Osteoblast (primary cell): Measurements from ENCODE around the gene VPREB3. TPM values are rescaled to one million over a fixed set of nuclear protein-coding genes. Genes with fewer than 3 reads are reported as not detected.

Experiments
- DNase-seq: peaks from one replicate; pipeline ENCODE4 v3.0.0; 2011; ENCODE audit warnings: low spot score, mixed read lengths; ENCODE audit not compliant: insufficient read length; ENCODE audit errors: missing footprints
- H2AFZ ChIP-seq: 2 replicates; pipeline ENCODE4 v1.6.0; 2011; ENCODE audit warnings: mild to moderate bottlenecking, low read length
- H3K27ac ChIP-seq: 2 replicates; pipeline ENCODE4 v1.5.1; 2011; ENCODE audit warnings: mild to moderate bottlenecking, low read depth, low read length, moderate library complexity
- H3K27me3 ChIP-seq: 2 replicates; pipeline ENCODE4 v1.6.0; 2012; ENCODE audit warnings: mild to moderate bottlenecking, control low read depth, inconsistent platforms, low read length, moderate library complexity; ENCODE audit not compliant: insufficient read depth
- H3K36me3 ChIP-seq: 2 replicates; pipeline ENCODE4 v1.5.1; 2011; ENCODE audit warnings: mild to moderate bottlenecking, low read length, control low read depth, moderate library complexity; ENCODE audit not compliant: insufficient read depth
- H3K4me1 ChIP-seq: 2 replicates; pipeline ENCODE4 v1.5.1; 2011; ENCODE audit warnings: mild to moderate bottlenecking, low read length, control low read depth, moderate library complexity; ENCODE audit not compliant: insufficient read depth
- H3K4me2 ChIP-seq: 2 replicates; pipeline ENCODE4 v1.6.0; 2011; ENCODE audit warnings: mild to moderate bottlenecking, low read length; ENCODE audit not compliant: insufficient read depth
- H3K4me3 ChIP-seq: fragments of 200-600 bp; sonication (generic); 3 replicates; pipeline ENCODE4 v1.5.1; 2012; ENCODE audit warnings: mild to moderate bottlenecking, low read length, inconsistent platforms; ENCODE audit not compliant: insufficient read depth
- H3K79me2 ChIP-seq: 2 replicates; pipeline ENCODE4 v1.6.0; 2012; ENCODE audit warnings: mild to moderate bottlenecking, low read length, control low read depth, inconsistent platforms; ENCODE audit not compliant: insufficient read depth
- H3K9me3 ChIP-seq: 2 replicates; pipeline ENCODE4 v1.5.1; 2011; ENCODE audit warnings: low read depth, low read length, control low read depth
- H4K20me1 ChIP-seq: 2 replicates; pipeline ENCODE4 v1.6.0; 2012; ENCODE audit warnings: mild to moderate bottlenecking, low read length, control low read depth; ENCODE audit not compliant: insufficient read depth
- total RNA-seq: library from RNA; depleted of rRNA; stranded (reverse); fragments of >200 nt; gene quantifications from 2 replicates; pipeline ENCODE4 v1.2.3, GENCODE V29; 2012
- TF ChIP-seq, protein P1 (sequence below): IDR thresholded peaks from 2 replicates; pipeline ENCODE4 v1.5.1; 2011; ENCODE audit warnings: mild to moderate bottlenecking, low read depth, low read length, moderate library complexity; ENCODE audit errors: extremely low read depth

The VPREB3 gene
- total RNA-seq, 1 donor = not detected

DNA sequence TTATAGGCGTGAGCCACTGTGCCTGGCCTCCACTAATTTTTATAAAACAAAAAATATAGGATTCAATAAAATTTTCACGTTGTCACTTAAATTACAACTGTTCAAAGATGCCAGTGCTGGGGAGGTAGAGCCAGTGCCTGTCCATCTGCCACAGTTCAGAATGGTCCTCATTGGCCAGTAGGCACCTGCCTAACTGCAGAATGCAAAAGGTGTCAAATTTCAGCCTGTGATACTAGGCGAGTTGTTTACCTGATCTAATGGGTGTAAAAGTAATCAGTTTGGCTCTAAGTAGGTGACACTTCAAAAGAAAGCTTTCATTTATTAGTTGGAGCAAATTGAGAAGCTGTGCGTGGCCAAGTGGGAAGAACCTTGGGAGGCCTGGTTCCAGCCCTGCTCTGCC lies 34.9 kb upstream of the VPREB3 start:
- H3K4me1 ChIP-seq = peaks cover 34% of the 10 kb centered on the region
- H3K27ac ChIP-seq = peak overlapping the region; percentile 18
- no peaks in the 10 kb centered on the region for H3K27me3 ChIP-seq
- TF ChIP-seq, protein P1, sequence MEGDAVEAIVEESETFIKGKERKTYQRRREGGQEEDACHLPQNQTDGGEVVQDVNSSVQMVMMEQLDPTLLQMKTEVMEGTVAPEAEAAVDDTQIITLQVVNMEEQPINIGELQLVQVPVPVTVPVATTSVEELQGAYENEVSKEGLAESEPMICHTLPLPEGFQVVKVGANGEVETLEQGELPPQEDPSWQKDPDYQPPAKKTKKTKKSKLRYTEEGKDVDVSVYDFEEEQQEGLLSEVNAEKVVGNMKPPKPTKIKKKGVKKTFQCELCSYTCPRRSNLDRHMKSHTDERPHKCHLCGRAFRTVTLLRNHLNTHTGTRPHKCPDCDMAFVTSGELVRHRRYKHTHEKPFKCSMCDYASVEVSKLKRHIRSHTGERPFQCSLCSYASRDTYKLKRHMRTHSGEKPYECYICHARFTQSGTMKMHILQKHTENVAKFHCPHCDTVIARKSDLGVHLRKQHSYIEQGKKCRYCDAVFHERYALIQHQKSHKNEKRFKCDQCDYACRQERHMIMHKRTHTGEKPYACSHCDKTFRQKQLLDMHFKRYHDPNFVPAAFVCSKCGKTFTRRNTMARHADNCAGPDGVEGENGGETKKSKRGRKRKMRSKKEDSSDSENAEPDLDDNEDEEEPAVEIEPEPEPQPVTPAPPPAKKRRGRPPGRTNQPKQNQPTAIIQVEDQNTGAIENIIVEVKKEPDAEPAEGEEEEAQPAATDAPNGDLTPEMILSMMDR = no peak
- H2AFZ ChIP-seq = no peak overlapping the region
- no peak overlapping the region for H3K4me3 ChIP-seq
- peaks cover 27% of the 10 kb centered on the region for H3K36me3 ChIP-seq
- DNase-seq = peak; percentile 23
- H3K9me3 ChIP-seq = no peaks in the 10 kb centered on the region
- H4K20me1 ChIP-seq = peaks cover 56% of the 10 kb centered on the region
- H3K79me2 ChIP-seq = peaks cover 65% of the 10 kb centered on the region
- H3K4me2 ChIP-seq = no peak overlapping the region

DNA sequence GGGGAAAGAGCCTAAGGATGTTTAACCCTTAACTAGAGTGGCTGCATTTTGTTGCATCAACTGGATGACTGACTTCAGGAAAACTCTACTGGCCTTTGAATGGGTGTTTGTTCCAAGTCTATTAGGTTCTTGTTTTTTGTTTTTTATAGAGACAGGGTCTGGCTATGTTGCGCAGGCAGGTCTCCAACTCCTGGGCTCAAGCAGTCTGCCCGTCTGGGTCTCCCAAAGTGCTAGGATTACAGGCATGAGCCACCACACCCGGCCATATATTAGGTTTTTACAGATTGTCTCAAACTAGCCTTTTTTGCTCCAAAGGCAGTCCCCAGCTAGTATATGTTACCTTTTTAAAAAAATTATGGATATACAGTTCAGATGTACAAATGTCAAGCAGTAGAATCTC lies 33.7 kb upstream of the VPREB3 start:
- Histone ChIP-seq H3K36me3 (peaks cover 16% of the 10 kb centered on the region), H3K27ac (peak overlapping the region; percentile 94), H3K4me3 (peak overlapping the region; percentile 85), H4K20me1 (peaks cover 50% of the 10 kb centered on the region), H3K9me3 (no peaks in the 10 kb centered on the region), H3K4me2 (peak overlapping the region; percentile 90), H3K27me3 (no peaks in the 10 kb centered on the region), H3K79me2 (peaks cover 59% of the 10 kb centered on the region), H3K4me1 (peaks cover 41% of the 10 kb centered on the region), H2AFZ (no peak overlapping the region)
- DNase-seq = no peak
- TF ChIP-seq, protein P1 = no peak

DNA sequence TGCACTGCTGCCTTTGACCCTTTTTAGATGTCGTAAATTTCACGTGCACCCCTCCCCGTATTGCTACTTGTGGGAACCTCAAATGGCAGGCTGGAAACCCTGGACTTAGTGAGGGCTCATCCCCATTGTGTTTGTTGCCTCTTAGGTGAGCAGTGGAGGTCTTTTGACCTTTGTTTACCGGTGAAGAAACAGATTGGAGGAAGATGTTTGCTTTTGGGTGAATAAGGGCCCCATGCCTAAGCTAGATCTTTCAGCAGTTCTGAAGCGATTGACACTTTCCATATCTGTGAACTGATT lies 33.3 kb upstream of the VPREB3 start:
- Histone ChIP-seq H3K27ac (peak overlapping the region; percentile 94), H4K20me1 (peaks cover 46% of the 10 kb centered on the region), H3K9me3 (no peaks in the 10 kb centered on the region), H3K4me2 (peak overlapping the region; percentile 90), H3K4me1 (peaks cover 41% of the 10 kb centered on the region), H3K27me3 (no peaks in the 10 kb centered on the region), H3K79me2 (peaks cover 55% of the 10 kb centered on the region), H3K36me3 (peaks cover 14% of the 10 kb centered on the region), H2AFZ (peak overlapping the region; percentile 44), H3K4me3 (peak overlapping the region; percentile 85)
- TF ChIP-seq, protein P1 = no peak
- no peak for DNase-seq

DNA sequence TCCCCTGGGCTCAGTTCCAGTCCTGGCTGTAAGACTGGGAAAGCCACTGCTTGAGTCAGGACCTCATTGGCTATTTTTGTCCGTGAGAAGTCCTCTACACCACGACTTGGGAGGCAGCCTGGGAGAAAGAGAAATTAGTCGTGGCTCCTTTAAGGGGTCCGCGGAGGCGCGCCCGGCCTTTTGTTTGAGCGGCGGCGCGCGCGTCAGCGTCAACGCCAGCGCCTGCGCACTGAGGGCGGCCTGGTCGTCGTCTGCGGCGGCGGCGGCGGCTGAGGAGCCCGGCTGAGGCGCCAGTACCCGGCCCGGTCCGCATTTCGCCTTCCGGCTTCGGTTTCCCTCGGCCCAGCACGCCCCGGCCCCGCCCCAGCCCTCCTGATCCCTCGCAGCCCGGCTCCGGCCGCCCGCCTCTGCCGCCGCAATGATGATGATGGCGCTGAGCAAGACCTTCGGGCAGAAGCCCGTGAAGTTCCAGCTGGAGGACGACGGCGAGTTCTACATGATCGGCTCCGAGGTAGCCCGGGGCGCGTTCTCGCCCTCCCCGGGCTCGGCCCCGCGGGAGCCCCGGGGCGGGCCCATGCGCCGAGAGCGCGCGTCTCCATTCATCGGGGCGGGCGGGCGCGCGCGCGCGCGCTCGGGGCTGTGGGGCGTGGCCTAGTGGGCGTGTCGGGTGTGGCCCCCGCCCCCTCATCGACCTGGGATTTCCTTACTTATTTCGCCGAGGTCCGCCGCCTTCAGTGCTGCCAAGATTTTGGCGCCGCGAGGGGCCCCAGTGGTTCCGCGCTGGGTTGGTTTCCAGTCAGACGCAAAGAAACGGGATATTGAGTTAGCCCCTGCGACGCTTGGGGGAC lies 32.8 kb upstream of the VPREB3 start, which contains the start of gene SMARCB1:
SMARCB1 (plus strand) TSS at position 215 of the 848 bp plus-strand sequence; CDS start at position 419, 204 bp downstream.
- peaks cover 8% of the 10 kb centered on the region for H3K36me3 ChIP-seq
- TF ChIP-seq, protein P1 = no peak
- peak within 1 kb of the TSS; percentile 94 for H3K27ac ChIP-seq
- H3K4me1 ChIP-seq = peaks cover 43% of the 10 kb centered on the region
- peak within 1 kb of the TSS; percentile 90 for H2AFZ ChIP-seq
- H3K27me3 ChIP-seq = no peaks in the 10 kb centered on the region
- peak within 1 kb of the TSS; percentile 90 for H3K4me2 ChIP-seq
- H4K20me1 ChIP-seq = peaks cover 41% of the 10 kb centered on the region
- peak; percentile 99 for DNase-seq
- H3K4me3 ChIP-seq = peak within 1 kb of the TSS; percentile 85
- H3K9me3 ChIP-seq = no peaks in the 10 kb centered on the region
- H3K79me2 ChIP-seq = peaks cover 50% of the 10 kb centered on the region
